ENCODE measurements around the gene TEX13A.
"Not testable (repeated sequence)": the region's sequence is repeated elsewhere in the genome, so short reads cannot be mapped to it uniquely, and the experiment has no call there.

The TEX13A gene

GRCh38 chrX:105220636-105221035 lies at the start of gene TEX13A:
Gene TEX13A, minus strand, starts transcription at chrX:105220694. Its CDS starts 297 bp downstream, at chrX:105220397.
- no peak for DNase-seq (ENCODE audit: low read depth, low spot score)

GRCh38 chrX:105269386-105269785 lies 48.9 kb upstream of the TEX13A start:
- no peak for DNase-seq (ENCODE audit: low read depth, low spot score)

GRCh38 chrX:105267167-105267566 lies 46.7 kb upstream of the TEX13A start:
- DNase-seq (ENCODE audit: low read depth, low spot score): no peak

- DNase-seq (ENCODE audit: low read depth, low spot score): no peak
Measured at GRCh38 chrX:105266456-105266855, 46.0 kb upstream of the TEX13A start.

- no peak for DNase-seq (ENCODE audit: low read depth, low spot score)
Measured at GRCh38 chrX:105265093-105265492, 44.6 kb upstream of the TEX13A start.

- DNase-seq (ENCODE audit: low read depth, low spot score): no peak
Measured at GRCh38 chrX:105263801-105264200, 43.3 kb upstream of the TEX13A start.

GRCh38 chrX:105263171-105263570 lies 42.7 kb upstream of the TEX13A start:
- DNase-seq (ENCODE audit: low read depth, low spot score): no peak

- DNase-seq (ENCODE audit: low read depth, low spot score): no peak
Measured at GRCh38 chrX:105260291-105261043, 40.0 kb upstream of the TEX13A start.

- no peak for DNase-seq (ENCODE audit: low read depth, low spot score)
Measured at GRCh38 chrX:105241056-105241455, 20.6 kb upstream of the TEX13A start.

GRCh38 chrX:105237407-105237806 lies 16.9 kb upstream of the TEX13A start:
- not testable (repeated sequence) for DNase-seq (ENCODE audit: low read depth, low spot score)

GRCh38 chrX:105229146-105229545 lies 8.7 kb upstream of the TEX13A start:
- no peak for DNase-seq (ENCODE audit: low read depth, low spot score)

- no peak for DNase-seq (ENCODE audit: low read depth, low spot score)
Measured at GRCh38 chrX:105228602-105229001, 8.1 kb upstream of the TEX13A start.

GRCh38 chrX:105226499-105226898 lies 6.0 kb upstream of the TEX13A start:
- DNase-seq (ENCODE audit: low read depth, low spot score): no peak

GRCh38 chrX:105221374-105221773 lies 880 bp upstream of the TEX13A start:
- DNase-seq (ENCODE audit: low read depth, low spot score): no peak

GRCh38 chrX:105219454-105220401 lies 766 bp downstream of the TEX13A start:
- no peak for DNase-seq (ENCODE audit: low read depth, low spot score)

GRCh38 chrX:105211066-105211575 lies 9.4 kb downstream of the TEX13A start:
- no peak for DNase-seq (ENCODE audit: low read depth, low spot score)

GRCh38 chrX:105210258-105210657 lies 10.2 kb downstream of the TEX13A start:
- no peak for DNase-seq (ENCODE audit: low read depth, low spot score)

- no peak for DNase-seq (ENCODE audit: low read depth, low spot score)
Measured at GRCh38 chrX:105209406-105209805, 11.1 kb downstream of the TEX13A start.

- no peak for DNase-seq (ENCODE audit: low read depth, low spot score)
Measured at GRCh38 chrX:105191878-105192277, 28.6 kb downstream of the TEX13A start.

- DNase-seq (ENCODE audit: low read depth, low spot score): no peak
Measured at GRCh38 chrX:105190252-105190853, 30.1 kb downstream of the TEX13A start.

- DNase-seq (ENCODE audit: low read depth, low spot score): no peak
Measured at GRCh38 chrX:105189093-105189492, 31.4 kb downstream of the TEX13A start.

- DNase-seq (ENCODE audit: low read depth, low spot score): no peak
Measured at GRCh38 chrX:105179644-105180043, 40.9 kb downstream of the TEX13A start.

All from activated naive CD8-positive, alpha-beta T cell treated with anti-CD3 and anti-CD28 coated beads, Interleukin-2, amount 50 U/mL, for 16 hours (primary cell).